Stomach (tissue), 4 donors: ENCODE results near the gene GAD2.

Experiments used
- EP300 ChIP-seq: sonication (generic); formaldehyde crosslinking; IDR thresholded peaks from one replicate; pipeline ENCODE4 v1.6.1; 2017; ENCODE audit warnings: antibody characterized with exemption
- POLR2A ChIP-seq, 4 donors: fragments of 450-650 bp; IDR thresholded peaks; one replicate each; pipeline ENCODE4 v1.6.1; 2016; ENCODE audit warnings: antibody characterized with exemption in 4 of 4, control low read depth in 2 of 4, mild to moderate bottlenecking in 1 of 4, moderate library complexity in 1 of 4
- POLR2AphosphoS5 ChIP-seq, 3 donors: sonication (generic); formaldehyde crosslinking; IDR thresholded peaks; one replicate each; pipeline ENCODE4 v1.6.1; 2016; ENCODE audit warnings: antibody characterized with exemption in 3 of 3
- TF ChIP-seq, protein P1 (sequence below), 7 experiments: fragments of 450-650 bp in 4 of 7; fragments of 200-600 bp in 3 of 7; sonication (generic) in 3 of 7; IDR thresholded peaks; one replicate each; pipeline ENCODE4 v1.5.1; 2016 to 2019; ENCODE audit warnings: antibody characterized with exemption in 7 of 7, control low read depth in 2 of 7, mild to moderate bottlenecking in 1 of 7

GRCh38 chr10:26197248-26197647 is 19.3 kb upstream of the GAD2 start:
- TF ChIP-seq, protein P1, sequence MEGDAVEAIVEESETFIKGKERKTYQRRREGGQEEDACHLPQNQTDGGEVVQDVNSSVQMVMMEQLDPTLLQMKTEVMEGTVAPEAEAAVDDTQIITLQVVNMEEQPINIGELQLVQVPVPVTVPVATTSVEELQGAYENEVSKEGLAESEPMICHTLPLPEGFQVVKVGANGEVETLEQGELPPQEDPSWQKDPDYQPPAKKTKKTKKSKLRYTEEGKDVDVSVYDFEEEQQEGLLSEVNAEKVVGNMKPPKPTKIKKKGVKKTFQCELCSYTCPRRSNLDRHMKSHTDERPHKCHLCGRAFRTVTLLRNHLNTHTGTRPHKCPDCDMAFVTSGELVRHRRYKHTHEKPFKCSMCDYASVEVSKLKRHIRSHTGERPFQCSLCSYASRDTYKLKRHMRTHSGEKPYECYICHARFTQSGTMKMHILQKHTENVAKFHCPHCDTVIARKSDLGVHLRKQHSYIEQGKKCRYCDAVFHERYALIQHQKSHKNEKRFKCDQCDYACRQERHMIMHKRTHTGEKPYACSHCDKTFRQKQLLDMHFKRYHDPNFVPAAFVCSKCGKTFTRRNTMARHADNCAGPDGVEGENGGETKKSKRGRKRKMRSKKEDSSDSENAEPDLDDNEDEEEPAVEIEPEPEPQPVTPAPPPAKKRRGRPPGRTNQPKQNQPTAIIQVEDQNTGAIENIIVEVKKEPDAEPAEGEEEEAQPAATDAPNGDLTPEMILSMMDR (IDR thresholded peaks at IDR 0.05) = no peak
- TF ChIP-seq EP300 (no peak), POLR2A (IDR thresholded peaks at IDR 0.05) (no peak), POLR2AphosphoS5 (IDR thresholded peaks at IDR 0.05) (no peak)
